ENCODE results near the gene PAPPA.

The PAPPA gene

GRCh38 chr9:116447934-116448333 is 294.3 kb downstream of the PAPPA start:
- H3K27ac ChIP-seq, result no peak overlapping the region
- TF ChIP-seq ZFX (IDR thresholded peaks at IDR 0.05) (no peak), CTCF (conservative IDR thresholded peaks at IDR 0.05) (no peak)

- TF ChIP-seq CTCF (conservative IDR thresholded peaks at IDR 0.05), result no peak
- TF ChIP-seq ZFX (IDR thresholded peaks at IDR 0.05), result no peak
- no peak overlapping the region for H3K27ac ChIP-seq
These were observed 294.8 kb downstream of the PAPPA start for GRCh38 chr9:116448431-116448830.

- TF ChIP-seq ZFX (IDR thresholded peaks at IDR 0.05) (no peak), CTCF (conservative IDR thresholded peaks at IDR 0.05) (no peak)
- H3K27ac ChIP-seq, result no peak overlapping the region
These were observed 296.4 kb downstream of the PAPPA start for GRCh38 chr9:116449949-116450348.

GRCh38 chr9:116450378-116451139 is 297.0 kb downstream of the PAPPA start:
- no peak overlapping the region for H3K27ac ChIP-seq

GRCh38 chr9:116451500-116452115 is 298.0 kb downstream of the PAPPA start:
- H3K27ac ChIP-seq, result no peak overlapping the region
- TF ChIP-seq ZFX (IDR thresholded peaks at IDR 0.05) (no peak), CTCF (conservative IDR thresholded peaks at IDR 0.05) (no peak)

More at GRCh38 chr9:116450378-116451139, 297.0 kb downstream of the PAPPA start:
- TF ChIP-seq CTCF (conservative IDR thresholded peaks at IDR 0.05), result no peak
- no peak for TF ChIP-seq ZFX (IDR thresholded peaks at IDR 0.05)
